ENCODE results near the gene TTR.

Gene TTR

DNA sequence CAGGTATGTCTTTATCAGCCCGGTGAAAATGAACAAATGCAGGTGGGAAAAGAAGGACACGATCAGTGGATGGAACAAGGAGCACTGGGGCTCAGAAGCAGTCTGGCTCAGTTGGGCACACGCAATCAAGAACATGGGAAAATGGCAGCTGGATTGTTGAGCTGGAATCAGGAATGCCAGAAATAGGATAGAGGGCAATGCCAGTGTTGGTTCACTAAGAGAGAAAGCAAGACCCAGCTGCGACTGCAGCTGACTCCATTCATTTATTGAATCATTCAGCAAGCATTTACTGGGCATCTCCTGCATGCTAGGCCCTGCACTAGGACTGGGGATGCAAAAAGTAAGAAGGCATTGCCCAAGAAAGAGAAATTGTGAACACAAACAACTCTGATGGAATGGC is 13.6 kb upstream of the TTR start:
- DNase-seq (ENCODE audit: low read depth in 1 of 2, low spot score in 1 of 2) = no peak

DNA sequence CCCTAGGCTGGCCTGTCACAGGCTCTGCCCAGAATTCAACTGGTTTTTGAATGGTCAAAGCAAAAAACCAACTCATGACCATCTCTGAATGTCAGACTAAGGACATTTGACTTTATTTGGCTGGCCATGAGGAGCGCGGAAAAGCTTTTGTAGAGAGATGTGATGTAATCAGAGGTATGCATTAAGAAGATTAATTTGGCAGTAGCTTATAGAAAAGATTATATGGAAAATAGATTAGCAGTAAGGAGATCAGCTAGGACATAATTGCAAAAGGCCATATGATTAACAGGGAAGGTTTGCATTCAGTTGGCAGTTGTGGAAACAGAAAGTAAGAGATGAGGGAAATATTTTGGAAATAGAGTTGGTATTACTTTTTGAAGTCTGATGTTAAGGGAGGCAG is 12.3 kb upstream of the TTR start:
- no peak for DNase-seq (ENCODE audit: low read depth in 1 of 2, low spot score in 1 of 2)

DNA sequence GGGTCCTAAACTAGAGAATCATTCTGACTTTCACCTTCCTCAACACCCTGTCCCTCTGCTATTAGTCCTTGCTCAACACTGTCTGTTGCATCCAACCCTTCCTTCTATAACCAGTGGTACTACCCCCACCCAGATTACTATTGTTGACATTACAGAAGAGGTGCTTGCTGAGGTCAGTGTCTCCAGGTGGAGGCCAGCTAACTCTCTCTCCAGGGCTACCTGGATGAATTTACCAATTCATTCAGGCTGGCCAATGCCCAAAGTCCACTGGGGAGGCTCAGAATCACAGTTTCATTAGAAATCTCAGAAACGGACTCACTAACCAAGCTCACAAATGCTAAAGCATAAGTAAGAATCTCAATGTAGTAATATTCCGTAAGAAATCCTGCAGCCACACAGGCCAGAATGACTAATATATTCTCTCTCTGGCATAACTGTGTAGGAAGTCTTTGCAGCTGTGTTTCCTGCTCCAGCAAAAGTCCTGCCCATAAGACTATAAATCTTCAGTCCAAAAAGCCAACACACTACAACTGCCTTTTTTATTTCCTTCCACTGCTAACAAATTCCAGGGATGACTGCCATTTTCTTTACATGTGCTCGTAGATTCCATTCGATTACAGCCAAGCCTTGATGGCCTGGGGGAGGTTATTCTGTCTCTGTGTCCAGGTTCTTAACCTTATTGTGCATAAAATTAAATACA is 10.0 kb upstream of the TTR start:
- DNase-seq (ENCODE audit: low read depth in 1 of 2, low spot score in 1 of 2) = no peak

DNA sequence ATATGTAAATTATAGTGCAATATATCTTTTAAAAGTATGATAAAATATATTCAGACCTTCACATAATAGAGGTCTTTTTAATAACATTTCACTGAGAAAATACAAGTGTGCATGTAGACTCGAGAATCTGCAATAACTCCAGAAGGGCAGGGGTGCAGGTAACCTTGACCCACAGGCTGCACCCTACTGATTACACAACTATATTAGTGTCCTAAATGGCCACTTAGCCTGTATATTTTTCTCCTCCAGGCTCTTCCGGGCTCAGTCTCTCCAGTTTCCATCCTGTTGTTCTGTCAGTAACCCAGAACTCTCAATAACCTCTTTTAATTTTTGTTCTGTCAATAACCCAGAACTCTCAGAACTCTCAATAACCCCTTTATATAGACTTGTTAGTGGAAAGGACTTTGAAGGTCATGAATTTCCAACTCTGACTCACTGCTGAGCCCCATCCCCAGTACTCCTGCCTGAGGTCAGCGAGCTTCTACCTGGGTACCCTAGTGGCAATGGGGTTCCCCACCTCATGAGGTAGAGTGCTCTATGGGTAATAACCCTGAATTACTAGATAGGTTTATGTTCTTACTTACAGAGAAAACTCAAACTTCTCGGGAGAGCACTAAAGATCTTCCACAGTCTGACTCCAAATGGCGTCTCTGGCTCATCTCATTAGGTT is 8.4 kb upstream of the TTR start:
- no peak for DNase-seq (ENCODE audit: low read depth in 1 of 2, low spot score in 1 of 2)

DNA sequence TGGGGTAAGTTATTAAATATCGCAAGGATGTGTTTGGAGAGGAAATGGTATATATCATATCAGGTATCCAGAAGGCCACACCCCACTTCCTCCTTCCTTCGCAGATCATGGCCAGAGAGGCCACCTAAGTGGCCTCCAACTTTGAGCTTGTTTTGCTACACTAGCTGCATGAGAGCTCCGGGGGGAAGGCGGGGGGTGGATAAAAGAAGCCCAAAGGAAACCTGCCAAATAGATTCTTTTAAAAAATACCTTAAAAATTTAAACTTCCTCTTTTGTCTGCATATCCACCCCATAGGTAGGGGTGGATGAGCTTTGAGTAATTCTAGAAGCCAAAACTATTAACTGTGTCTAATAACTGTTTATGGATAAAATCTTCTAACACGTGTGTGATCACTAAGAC is 5.7 kb upstream of the TTR start:
- no peak for DNase-seq (ENCODE audit: low read depth in 1 of 2, low spot score in 1 of 2)

DNA sequence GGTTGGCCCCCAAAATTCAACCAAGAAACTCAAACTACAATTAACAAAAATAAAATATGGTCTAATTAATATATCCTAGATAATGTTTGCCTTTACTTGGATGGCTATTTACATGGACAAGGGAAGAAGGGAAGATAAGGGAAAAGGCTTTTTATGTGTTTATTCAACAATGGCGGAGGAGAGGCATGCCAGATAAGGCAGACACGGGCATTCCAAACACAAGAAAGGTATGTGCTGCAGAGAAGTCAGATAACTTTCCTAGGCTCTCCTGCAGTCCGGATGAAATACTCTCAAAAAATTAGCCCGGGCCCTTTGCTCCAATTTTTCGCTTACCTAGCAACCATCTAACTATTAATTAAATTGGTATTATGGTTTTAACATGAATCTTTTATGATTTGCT is 5.1 kb upstream of the TTR start:
- no peak for DNase-seq (ENCODE audit: low read depth in 1 of 2, low spot score in 1 of 2)

DNA sequence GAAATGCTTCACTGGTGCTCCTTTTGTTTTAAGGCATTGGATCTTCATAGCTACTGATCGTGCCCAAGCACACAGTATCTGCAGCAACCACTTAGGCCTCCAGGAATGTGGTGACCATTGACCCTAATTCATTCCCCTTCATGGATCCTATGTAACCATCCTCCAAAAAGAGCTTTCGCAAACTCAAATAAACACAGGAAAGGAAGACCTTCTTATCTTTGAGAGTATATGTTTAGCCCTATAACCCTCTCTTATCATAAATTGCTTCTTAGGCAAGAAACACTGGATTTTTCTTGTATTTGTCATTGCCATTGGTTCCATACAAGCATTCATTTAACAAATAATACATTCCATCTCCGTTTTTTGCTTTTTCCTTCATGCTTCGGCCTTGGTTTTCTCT is 4.1 kb upstream of the TTR start:
- DNase-seq (ENCODE audit: low read depth in 1 of 2, low spot score in 1 of 2) = no peak

DNA sequence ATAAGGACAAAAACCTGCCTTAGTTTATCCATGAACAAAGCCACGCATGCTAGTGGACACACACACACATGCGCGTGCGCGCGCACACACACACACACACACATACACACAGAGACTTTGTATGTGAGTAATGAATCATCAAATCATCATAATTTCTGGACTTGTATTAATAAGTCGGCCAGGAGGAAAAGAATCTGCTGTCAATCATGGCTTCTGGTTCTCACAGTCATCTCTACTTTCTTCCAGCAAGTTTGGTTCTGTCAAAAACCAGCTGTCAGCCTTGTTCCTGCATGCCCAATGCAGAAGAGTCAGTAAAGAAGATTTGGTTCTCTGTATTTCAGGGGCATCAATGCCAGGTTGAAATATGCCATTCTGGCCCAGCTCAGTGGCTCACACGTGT is 1.1 kb upstream of the TTR start:
- no peak for DNase-seq (ENCODE audit: low read depth in 1 of 2, low spot score in 1 of 2)

DNA sequence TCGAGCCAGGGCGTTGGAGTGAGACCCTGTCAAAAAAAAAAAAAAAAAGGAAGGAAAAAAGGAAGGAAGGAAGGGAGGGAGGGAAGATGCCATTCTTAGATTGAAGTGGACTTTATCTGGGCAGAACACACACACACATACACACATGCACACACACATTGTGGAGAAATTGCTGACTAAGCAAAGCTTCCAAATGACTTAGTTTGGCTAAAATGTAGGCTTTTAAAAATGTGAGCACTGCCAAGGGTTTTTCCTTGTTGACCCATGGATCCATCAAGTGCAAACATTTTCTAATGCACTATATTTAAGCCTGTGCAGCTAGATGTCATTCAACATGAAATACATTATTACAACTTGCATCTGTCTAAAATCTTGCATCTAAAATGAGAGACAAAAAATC is 564 bp upstream of the TTR start:
- DNase-seq (ENCODE audit: low read depth in 1 of 2, low spot score in 1 of 2) = no peak

DNA sequence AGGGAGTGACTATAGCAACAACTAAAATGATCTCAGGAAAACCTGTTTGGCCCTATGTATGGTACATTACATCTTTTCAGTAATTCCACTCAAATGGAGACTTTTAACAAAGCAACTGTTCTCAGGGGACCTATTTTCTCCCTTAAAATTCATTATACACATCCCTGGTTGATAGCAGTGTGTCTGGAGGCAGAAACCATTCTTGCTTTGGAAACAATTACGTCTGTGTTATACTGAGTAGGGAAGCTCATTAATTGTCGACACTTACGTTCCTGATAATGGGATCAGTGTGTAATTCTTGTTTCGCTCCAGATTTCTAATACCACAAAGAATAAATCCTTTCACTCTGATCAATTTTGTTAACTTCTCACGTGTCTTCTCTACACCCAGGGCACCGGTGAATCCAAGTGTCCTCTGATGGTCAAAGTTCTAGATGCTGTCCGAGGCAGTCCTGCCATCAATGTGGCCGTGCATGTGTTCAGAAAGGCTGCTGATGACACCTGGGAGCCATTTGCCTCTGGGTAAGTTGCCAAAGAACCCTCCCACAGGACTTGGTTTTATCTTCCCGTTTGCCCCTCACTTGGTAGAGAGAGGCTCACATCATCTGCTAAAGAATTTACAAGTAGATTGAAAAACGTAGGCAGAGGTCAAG is 955 bp downstream of the TTR start:
- no peak for DNase-seq (ENCODE audit: low read depth in 1 of 2, low spot score in 1 of 2)

DNA sequence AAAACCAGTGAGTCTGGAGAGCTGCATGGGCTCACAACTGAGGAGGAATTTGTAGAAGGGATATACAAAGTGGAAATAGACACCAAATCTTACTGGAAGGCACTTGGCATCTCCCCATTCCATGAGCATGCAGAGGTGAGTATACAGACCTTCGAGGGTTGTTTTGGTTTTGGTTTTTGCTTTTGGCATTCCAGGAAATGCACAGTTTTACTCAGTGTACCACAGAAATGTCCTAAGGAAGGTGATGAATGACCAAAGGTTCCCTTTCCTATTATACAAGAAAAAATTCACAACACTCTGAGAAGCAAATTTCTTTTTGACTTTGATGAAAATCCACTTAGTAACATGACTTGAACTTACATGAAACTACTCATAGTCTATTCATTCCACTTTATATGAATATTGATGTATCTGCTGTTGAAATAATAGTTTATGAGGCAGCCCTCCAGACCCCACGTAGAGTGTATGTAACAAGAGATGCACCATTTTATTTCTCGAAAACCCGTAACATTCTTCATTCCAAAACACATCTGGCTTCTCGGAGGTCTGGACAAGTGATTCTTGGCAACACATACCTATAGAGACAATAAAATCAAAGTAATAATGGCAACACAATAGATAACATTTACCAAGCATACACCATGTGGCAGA is 3.6 kb downstream of the TTR start:
- DNase-seq (ENCODE audit: low read depth in 1 of 2, low spot score in 1 of 2) = no peak

DNA sequence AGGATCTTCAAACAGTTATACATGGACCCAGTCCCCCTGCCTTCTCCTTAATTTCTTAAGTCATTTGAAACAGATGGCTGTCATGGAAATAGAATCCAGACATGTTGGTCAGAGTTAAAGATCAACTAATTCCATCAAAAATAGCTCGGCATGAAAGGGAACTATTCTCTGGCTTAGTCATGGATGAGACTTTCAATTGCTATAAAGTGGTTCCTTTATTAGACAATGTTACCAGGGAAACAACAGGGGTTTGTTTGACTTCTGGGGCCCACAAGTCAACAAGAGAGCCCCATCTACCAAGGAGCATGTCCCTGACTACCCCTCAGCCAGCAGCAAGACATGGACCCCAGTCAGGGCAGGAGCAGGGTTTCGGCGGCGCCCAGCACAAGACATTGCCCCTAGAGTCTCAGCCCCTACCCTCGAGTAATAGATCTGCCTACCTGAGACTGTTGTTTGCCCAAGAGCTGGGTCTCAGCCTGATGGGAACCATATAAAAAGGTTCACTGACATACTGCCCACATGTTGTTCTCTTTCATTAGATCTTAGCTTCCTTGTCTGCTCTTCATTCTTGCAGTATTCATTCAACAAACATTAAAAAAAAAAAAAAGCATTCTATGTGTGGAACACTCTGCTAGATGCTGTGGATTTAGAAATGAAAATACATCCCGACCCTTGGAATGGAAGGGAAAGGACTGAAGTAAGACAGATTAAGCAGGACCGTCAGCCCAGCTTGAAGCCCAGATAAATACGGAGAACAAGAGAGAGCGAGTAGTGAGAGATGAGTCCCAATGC is 4.6 kb downstream of the TTR start:
- DNase-seq (ENCODE audit: low read depth in 1 of 2, low spot score in 1 of 2) = no peak

DNA sequence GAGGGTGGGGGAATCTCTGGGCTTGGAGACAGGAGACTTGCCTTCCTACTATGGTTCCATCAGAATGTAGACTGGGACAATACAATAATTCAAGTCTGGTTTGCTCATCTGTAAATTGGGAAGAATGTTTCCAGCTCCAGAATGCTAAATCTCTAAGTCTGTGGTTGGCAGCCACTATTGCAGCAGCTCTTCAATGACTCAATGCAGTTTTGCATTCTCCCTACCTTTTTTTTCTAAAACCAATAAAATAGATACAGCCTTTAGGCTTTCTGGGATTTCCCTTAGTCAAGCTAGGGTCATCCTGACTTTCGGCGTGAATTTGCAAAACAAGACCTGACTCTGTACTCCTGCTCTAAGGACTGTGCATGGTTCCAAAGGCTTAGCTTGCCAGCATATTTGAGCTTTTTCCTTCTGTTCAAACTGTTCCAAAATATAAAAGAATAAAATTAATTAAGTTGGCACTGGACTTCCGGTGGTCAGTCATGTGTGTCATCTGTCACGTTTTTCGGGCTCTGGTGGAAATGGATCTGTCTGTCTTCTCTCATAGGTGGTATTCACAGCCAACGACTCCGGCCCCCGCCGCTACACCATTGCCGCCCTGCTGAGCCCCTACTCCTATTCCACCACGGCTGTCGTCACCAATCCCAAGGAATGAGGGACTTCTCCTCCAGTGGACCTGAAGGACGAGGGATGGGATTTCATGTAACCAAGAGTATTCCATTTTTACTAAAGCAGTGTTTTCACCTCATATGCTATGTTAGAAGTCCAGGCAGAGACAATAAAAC is 6.5 kb downstream of the TTR start:
- DNase-seq (ENCODE audit: low read depth in 1 of 2, low spot score in 1 of 2) = no peak

DNA sequence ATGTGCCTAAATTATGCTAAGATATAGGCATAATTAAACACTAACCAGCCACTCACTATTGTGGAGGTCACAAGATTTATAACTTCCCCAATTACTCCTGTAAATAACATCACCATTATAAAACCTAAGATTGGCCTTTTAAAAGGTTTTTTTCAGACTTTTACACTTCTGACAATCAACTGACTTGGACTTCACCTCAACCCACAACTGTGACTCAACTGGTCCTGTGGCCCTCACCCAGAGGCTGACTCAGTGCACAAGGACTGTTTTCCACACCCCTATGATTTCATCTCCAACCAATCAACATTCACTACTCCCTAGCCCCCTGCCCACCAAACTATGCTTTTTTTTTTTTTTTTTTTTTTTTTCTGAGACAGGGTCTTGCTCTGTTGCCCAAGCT is 11.6 kb downstream of the TTR start:
- no peak for DNase-seq (ENCODE audit: low read depth in 1 of 2, low spot score in 1 of 2)

DNA sequence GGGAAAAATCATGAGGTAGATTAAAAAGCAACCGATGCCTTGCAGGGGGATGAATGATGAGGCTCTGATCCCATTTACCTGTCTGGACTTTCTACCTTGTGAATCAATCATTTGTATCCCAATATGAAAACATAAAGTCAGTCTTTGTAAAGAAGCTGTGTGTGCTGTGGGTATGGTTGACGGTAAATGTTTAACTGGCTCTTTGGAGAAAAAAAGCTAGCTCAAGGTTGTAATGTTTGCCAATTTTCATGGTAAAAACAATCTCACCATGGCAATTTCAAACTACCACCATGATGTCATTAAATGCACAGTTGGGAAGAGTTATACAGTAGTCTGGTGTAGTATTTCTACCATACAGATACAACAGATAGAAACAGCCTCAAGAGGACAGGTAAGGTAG is 14.6 kb downstream of the TTR start:
- DNase-seq (ENCODE audit: low read depth in 1 of 2, low spot score in 1 of 2) = no peak

DNA sequence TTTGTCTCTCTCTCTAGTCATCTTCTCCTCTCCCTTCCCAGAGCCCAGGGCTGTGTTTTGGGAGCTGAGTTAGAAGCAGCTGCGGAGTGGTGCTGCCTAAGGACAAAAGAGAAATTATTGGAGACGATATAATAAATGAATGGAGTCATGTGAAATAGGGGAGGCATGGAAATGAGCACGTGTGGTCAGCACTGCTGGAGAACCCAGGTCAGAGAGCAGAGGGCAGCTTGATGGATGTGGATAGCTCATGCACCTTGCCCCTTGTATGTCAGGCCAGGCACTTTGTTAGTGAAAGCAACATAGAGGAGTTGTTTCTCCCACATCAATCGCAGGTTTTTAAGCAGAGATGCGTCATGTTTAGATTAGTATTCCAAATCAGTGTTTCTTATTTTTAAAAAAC is 15.7 kb downstream of the TTR start:
- DNase-seq (ENCODE audit: low read depth in 1 of 2, low spot score in 1 of 2) = no peak

DNA sequence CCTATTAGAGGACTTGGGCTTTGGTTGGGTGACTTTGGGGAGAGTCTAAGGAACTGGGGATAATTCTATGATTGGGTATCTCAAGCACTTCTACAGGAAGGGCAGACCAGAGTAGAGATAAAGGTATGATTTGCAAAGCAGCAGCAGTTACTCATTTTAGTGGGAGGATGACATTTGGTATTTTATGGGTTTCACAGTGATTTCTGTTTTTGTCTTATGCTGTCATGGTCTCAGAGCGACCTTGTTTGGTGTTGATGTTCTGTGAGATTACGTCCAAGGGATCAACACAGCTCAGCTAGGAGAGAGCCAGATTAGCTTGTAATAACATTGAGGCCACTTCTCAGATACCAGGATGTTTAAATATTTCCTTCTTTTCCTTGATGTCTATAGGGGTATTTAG is 18.2 kb downstream of the TTR start:
- DNase-seq (ENCODE audit: low read depth in 1 of 2, low spot score in 1 of 2) = no peak

DNA sequence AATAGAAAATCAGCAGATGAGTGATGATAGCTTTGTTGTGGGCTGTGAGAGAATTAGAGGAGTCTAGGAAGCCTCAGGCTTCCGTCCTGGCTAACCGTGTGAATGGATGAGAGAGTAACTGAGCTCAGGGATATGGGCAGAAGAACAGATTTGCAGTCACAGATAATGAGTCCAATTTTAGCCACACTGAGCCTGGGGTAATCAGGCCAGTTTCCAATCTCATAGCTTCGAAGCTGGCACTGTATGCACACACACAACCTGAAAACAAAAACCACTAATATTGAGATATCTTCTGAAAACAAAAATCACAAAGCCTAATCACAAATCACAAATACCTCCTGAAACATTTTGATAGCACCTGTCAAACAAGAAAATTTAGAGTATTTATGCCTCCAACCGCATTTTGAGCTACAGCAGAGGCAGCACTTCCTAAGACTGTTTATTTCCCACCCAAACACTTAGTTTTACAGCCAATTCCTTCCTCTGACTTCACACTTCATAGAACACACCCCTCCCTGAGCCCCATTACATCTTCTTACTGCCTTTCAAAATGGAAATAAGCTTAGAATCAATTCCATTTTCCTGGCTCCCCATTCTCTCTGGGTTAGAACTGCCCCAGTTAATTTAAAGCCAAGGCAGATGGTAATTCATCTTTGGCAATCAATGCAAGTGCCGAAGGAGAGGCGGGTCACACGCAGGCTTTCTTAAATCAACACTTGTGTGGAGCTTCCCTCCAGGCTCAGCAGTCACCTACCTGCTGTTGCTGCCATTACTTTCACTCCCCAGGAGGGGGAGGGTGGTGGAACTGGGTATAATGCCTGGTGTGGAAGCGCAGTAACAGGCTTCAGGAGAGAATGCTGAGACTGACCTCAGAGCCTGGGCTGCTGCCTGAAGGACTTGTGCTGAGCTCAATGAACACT is 18.9 kb downstream of the TTR start:
- no peak for DNase-seq (ENCODE audit: low read depth in 1 of 2, low spot score in 1 of 2)

DNA sequence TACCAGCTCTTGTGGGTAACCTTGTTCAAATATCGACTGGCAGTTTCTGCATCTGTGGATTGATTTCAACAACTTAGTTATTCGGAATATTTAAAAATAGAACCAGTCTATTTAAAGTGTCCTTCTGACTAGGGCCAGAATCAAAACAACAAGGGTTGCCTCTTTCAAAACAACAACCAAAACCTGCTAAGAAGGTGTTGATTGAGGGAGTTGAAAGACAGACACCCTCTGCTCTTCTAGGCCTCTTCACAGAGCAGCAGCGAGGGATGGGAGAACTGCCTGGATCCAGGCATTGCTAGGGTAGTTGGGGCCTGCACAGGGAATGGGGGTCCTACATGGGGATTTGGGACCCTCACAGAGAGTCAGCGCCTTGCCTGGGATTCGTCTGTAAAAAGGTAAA is 19.8 kb downstream of the TTR start:
- DNase-seq (ENCODE audit: low read depth in 1 of 2, low spot score in 1 of 2) = no peak

DNA sequence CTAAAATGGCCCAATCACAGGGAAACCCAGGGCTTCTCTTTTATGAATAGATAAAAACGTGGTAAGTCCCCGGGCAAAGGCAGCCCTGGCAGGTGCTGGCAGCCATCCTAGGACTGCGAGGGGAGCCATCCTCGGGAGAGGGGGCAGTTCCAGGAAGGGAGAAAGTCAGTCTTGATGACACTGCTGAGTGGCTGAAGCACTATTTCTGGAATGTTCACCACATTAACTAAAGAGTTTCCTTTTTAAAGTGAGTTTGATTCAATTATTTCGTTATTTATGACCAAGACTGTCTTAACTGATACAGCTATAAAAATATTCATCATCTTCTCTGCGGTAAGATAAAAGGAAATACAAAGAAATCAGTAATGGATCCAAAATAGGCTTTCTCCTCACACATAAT is 20.4 kb downstream of the TTR start:
- DNase-seq (ENCODE audit: low read depth in 1 of 2, low spot score in 1 of 2) = no peak
